ENCODE measurements around the gene ZNF398. TPM values are rescaled to one million over a fixed set of nuclear protein-coding genes. Genes with fewer than 3 reads are reported as not detected.

Gene ZNF398
- total and polyA plus RNA-seq, 9 of the 15 experiments (the other 6 are each of a cell fraction or from before 2014, with no cell fraction given), result 4.0 to 18.6 (median 10.4) TPM

- TF ChIP-seq ID3 (CRISPR knock-in tag; IDR thresholded peaks at IDR 0.05) (no peak), ID3 (tag; IDR thresholded peaks at IDR 0.05) (peak; percentile 85; the same call in 1 of the 2 replicates), FOXK1 (CRISPR knock-in tag; IDR thresholded peaks at IDR 0.05; ENCODE audit: borderline replicate concordance) (peak; percentile 58; the same call in 1 of the 2 replicates), ESRRA (IDR thresholded peaks at IDR 0.05; ENCODE audit: borderline replicate concordance, low read depth) (peak; percentile 70), ARID4B (CRISPR knock-in tag; IDR thresholded peaks at IDR 0.05) (peak; percentile 97), ELF1 (tag; IDR thresholded peaks at IDR 0.05) (peak; percentile 72), MBD2 (IDR thresholded peaks at IDR 0.05; ENCODE audit: borderline replicate concordance, low read depth) (peak; percentile 70; the same call in 1 of the 2 replicates), SMARCC2 (IDR thresholded peaks at IDR 0.05; ENCODE audit: low read depth) (no peak), ZNF75A (CRISPR knock-in tag; IDR thresholded peaks at IDR 0.05) (peak; percentile 42; the same call in 1 of the 2 replicates), SETDB1 (IDR thresholded peaks at IDR 0.05; ENCODE audit: low read length) (no peak), ZBTB2 (IDR thresholded peaks at IDR 0.05) (peak; percentile 61; the same call in 1 of the 2 replicates), TAF9B (IDR thresholded peaks at IDR 0.05; ENCODE audit: partially characterized antibody) (no peak), ZNF184 (CRISPR knock-in tag; IDR thresholded peaks at IDR 0.05) (no peak), SP1 (CRISPR knock-in tag; IDR thresholded peaks at IDR 0.05) (peak; percentile 91), MED1 (CRISPR knock-in tag; IDR thresholded peaks at IDR 0.05; ENCODE audit: borderline replicate concordance) (0 out of 2 replicates have a peak, but pooled peaks have one; percentile 25), POLR2AphosphoS5 (IDR thresholded peaks at IDR 0.05; ENCODE audit: control insufficient read depth, insufficient read depth, low read depth, low read length) (peak; percentile 88; the same call in 1 of the 2 replicates), LCOR (CRISPR knock-in tag; IDR thresholded peaks at IDR 0.05) (0 out of 2 replicates have a peak, but pooled peaks have one; percentile 58), SAP30 (IDR thresholded peaks at IDR 0.05; ENCODE audit: borderline replicate concordance, insufficient read depth, low read depth, low read length, poor library complexity, severe bottlenecking) (peak; percentile 95), SP2 (IDR thresholded peaks at IDR 0.05; ENCODE audit: extremely low read depth, low read depth, low read length, poor library complexity, severe bottlenecking) (peak; percentile 11), CBFB (CRISPR knock-in tag; IDR thresholded peaks at IDR 0.05) (no peak), PHB (CRISPR knock-in tag; IDR thresholded peaks at IDR 0.05) (peak; percentile 74; the same call in 1 of the 2 replicates)
Measured at GRCh38 chr7:149195180-149196150, 48.2 kb downstream of the ZNF398 start, which contains the start of gene ZNF282 (continued).

Data from K562 (cell line).